Measurements from ENCODE around the gene TMEM179B.
"Not testable (repeated sequence)": the region's sequence is repeated elsewhere in the genome, so short reads cannot be mapped to it uniquely, and the experiment has no call there.

TMEM179B gene, protein sequence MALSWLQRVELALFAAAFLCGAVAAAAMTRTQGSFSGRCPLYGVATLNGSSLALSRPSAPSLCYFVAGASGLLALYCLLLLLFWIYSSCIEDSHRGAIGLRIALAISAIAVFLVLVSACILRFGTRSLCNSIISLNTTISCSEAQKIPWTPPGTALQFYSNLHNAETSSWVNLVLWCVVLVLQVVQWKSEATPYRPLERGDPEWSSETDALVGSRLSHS

DNA sequence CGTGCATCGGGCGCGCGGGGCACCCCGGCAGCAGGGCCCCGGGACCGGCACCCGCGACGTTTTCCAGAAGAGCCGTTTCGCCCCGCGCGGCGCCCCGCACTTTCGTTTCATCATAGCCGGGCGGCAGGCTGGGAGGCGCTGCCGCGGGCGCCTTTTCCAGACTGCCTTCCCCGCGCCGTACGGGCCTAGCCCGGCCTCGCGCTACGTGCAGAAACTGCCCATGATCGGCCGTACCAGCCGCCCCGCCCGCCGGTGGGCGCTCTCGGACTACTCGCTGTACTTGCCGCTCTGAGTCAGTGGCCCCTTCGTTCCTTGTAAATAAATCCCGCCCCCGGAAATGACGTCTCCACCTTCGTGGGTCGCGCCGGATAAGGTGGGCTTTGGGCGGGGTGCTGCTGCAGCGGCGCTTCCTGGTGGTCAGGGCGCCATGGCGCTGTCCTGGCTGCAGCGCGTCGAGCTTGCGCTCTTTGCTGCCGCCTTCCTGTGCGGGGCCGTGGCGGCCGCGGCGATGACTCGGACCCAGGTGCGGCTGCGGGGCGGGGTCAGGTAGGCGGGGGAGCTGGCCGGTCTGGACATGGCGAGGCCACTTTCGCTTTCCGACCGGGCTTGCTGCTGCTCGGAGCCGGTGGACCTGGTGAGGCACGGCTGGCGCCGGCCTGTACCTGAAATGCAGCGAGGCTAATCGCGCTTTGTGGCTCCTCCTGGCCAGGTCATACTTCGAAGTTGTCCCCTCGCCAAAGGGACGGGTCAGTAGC lies at the start of gene TMEM179B:
TMEM179B (plus strand) TSS at position 398 of the 755 bp plus-strand sequence; CDS start at position 428, 30 bp downstream.
- peak; percentile 99 for DNase-seq (ENCODE audit: low read depth)

DNA sequence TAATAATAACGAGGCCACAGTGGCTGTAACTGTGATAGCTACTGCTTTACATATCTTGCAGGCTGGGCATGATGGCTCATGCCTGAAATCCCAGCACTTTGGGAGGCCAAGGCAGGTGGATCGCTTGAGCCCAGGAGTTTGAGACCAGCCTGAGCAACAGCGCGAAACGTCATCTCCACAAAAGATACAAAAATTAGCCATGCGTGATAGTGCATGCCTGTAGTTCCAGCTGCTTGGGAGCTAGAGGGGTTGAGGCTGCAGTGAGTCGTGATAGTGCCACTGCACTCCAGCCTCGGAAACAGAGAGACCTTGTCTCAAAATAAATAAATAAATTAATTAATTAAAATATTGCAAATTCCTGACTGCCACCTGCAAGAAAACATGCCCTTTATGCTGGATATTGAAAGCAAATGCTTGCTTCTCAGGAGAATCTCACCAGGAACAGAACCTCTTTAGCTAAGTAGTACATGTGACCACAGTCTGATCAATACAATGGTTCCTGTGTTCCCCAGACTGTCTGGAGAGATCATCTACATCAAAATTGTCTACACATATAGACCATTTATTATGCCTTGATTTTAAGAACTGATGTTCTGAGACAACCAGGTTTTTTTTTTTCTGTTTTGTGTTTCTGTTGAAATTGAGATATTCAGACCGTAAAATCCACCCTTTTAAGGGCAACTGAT lies 39.6 kb upstream of the TMEM179B start:
- no peak for DNase-seq (ENCODE audit: low read depth)

GRCh38 chr11:62749931-62750330 lies 37.3 kb upstream of the TMEM179B start:
- not testable (repeated sequence) for DNase-seq (ENCODE audit: low read depth)

- DNase-seq (ENCODE audit: low read depth), result no peak
Observed at GRCh38 chr11:62752177-62752785, 34.9 kb upstream of the TMEM179B start.

- no peak for DNase-seq (ENCODE audit: low read depth)
Observed at GRCh38 chr11:62752994-62753735, 34.0 kb upstream of the TMEM179B start.

- DNase-seq (ENCODE audit: low read depth), result peak; percentile 93
Observed at GRCh38 chr11:62753736-62754603, 33.2 kb upstream of the TMEM179B start, which contains the start of gene ZBTB3. TSS of gene ZBTB3 (minus strand) at chr11:62754160. CDS start at chr11:62753664, 496 bp downstream.

DNA sequence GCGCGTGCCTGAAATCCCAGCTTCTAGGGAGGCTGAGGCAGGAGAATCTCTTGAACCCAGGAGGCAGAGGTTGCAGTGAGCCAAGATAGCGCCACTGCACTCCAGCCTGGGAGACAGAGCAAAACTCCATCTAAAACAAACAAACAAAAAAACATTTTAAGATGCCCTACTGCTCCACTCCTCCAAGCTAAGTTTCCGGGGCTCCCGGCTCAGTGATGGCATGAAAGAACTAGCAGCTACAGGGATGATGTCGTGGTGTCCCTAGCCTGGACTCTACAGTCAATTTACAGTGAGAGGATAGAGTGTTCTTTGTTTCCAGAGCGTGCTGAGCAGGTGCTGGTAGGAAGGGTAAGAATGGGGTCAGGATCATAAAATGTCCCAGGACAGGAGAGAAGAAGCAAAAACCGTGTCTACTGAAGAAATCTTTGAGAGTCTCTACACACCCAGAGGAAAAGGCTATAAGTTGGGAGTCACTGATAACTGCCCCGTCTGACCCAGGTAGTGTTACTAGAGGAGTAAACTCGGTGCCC lies 32.1 kb upstream of the TMEM179B start:
- DNase-seq (ENCODE audit: low read depth), result no peak

DNA sequence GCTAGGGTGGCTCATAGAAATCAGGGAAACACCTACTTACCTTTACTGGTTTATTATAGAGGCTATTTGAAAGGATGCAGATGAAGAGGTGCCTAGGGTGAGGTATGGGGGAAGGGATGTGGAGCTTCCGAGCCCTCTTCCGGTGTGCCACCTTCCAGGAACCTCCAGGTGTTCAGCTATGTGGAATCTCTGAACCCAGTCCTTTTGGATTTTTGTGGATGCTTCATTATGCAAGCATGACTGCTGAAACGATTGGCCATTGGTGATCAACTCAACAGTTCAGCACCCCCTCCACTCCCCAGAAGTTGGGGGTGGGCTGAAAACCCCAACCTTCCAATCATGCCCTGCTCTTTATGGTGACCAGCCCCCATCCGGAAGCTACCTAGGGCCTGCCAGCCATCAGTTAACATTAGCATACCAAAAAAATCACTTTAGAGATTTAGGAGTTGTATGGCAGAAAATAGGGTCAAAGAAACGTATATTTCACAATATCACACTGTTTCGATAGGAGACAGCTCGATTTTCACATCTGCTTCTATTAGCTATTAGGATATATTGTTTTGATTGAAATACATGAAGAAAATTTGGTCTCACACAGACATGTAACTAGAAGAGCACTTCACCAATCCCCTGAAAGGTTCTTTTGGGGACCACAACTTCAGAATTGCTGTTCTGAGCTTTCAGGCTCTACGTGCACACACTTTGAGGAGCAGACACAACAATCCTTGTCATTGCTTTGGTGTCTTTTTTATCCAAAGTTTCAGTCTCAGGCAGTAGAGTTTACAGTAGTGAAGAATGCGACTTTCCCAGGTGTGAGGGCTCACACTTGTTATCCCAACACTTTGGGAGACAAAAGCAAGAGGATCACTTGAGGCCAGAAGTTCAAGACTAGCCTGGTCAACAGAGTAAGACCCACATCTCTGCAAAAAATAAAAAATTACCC lies 29.1 kb upstream of the TMEM179B start:
- DNase-seq (ENCODE audit: low read depth), result no peak

- not testable (repeated sequence) for DNase-seq (ENCODE audit: low read depth)
Observed at GRCh38 chr11:62760867-62761227, 26.4 kb upstream of the TMEM179B start.

- no peak for DNase-seq (ENCODE audit: low read depth)
Observed at GRCh38 chr11:62770778-62771143, 16.4 kb upstream of the TMEM179B start.

DNA sequence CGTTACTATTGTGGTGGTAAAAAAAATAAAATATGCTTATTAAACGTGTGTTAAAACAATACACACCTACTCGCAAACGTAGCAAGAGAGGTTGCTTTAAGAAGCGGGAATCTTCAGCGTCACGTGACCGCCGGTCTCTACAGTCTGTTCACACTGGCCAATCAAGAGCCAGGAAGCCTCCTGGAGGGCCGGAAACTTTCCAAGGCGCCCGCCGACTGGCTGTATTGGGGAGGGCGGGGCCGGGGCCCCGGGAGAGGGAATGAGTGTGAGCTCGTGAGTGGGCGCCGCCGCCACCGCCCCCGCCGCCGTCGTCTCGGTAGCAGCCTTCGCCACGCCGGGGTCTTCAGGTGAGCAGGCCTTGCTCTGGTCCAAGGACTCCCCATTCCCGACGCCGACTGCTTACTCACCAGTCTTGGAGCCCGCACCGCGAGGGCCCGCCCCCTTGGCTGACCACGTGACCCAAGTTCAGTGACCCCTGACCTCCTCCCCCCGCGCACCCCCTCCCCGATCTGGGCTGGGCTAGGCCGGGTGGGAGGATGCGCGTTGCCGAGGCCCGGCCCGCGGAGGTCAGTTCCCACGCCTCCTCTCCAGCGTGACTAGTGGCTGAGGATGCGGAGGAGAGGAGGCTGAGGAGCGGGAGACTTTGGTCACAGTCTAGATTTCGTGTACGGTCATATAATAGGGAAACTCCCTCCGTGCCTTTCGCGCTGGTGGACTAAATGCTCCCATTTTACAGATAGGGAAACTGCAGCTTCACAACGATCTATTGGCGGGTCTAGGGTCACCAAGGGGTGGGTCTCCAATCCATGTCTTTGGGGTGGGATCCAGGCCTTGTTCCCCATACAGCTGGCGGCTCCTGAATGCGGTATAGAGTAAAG lies 15.8 kb upstream of the TMEM179B start, which contains the start of gene TAF6L:
TAF6L (plus strand) TSS at position 253 of the 878 bp plus-strand sequence. CDS start 4,388 bp downstream, outside the sequence.
- DNase-seq (ENCODE audit: low read depth), result peak; percentile 79

DNA sequence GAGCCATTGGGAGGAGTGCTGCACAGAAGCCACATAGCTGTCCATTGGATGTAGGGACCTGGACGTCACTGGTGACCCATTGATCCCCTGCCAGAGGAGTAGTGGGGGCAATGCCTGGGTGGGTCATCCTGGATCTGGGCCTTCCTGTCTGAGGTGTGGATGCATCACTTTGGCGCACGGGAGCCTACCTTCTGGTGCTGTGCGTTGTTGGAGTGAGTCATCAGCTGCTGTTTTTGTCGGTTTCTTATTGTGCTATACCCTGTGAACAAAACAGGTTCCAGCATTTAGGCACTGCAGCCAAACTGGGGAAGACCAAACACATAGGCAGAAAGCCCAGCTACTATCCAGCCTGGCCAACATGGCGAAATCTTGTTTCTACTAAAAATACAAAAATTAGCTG lies 12.8 kb upstream of the TMEM179B start:
- no peak for DNase-seq (ENCODE audit: low read depth)

GRCh38 chr11:62775646-62776045 lies 11.6 kb upstream of the TMEM179B start:
- no peak for DNase-seq (ENCODE audit: low read depth)

GRCh38 chr11:62777389-62777788 lies 9.8 kb upstream of the TMEM179B start:
- DNase-seq (ENCODE audit: low read depth), result no peak

GRCh38 chr11:62778441-62778840 lies 8.8 kb upstream of the TMEM179B start:
- DNase-seq (ENCODE audit: low read depth), result no peak

DNA sequence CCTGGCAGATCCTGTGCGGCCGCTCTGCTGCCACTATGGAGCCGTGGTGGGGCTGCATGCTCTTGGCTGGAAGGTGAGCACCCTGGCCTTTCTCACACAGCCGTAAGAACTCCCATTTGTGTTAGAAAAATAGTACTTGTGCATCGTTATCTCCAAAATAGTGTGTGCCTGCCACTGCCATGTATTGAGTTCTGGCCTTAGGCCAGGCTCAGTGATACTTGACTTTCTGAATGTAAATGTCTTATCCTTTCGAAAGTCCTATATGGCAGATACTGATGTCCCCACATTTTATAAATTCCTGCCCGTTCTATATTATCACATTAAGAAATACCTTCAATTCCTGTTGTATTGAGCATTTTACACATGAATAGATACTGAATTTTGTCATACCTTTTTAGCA lies 4.4 kb upstream of the TMEM179B start:
- no peak for DNase-seq (ENCODE audit: low read depth)

DNA sequence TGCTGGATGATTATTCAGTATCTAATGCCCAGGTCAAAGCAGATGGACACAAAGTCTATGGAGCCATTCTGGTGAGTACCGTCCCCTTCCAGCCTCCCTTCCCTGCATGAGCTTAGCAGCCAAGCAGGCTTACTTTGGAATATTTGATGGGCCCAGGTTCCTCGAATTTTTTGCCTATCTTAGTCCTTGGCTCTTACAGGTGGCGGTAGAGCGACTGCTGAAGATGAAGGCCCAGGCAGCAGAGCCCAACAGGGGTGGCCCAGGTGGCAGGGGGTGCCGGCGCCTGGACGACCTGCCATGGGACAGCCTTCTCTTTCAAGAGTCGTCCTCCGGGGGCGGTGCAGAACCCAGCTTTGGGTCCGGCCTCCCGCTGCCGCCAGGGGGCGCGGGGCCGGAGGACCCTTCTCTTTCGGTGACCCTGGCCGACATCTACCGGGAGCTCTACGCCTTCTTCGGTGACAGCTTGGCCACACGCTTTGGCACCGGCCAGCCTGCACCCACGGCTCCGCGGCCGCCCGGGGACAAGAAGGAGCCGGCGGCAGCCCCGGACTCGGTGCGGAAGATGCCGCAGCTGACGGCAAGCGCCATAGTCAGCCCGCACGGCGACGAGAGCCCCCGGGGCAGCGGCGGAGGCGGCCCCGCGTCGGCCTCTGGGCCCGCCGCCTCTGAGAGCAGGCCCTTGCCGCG lies 741 bp upstream of the TMEM179B start:
- peak; percentile 73 for DNase-seq (ENCODE audit: low read depth)

- no peak for DNase-seq (ENCODE audit: low read depth)
Observed at GRCh38 chr11:62788991-62789390, 1.8 kb downstream of the TMEM179B start.

Measured in stimulated activated CD8-positive, alpha-beta memory T cell treated with anti-CD3 and anti-CD28 coated beads, Interleukin-12 subunit alpha, Interleukin-12 subunit beta, amount 100 ng/mL, for 1 hour (primary cell).